Measurements from ENCODE around the gene RPS6KA5.
"Not testable (repeated sequence)": the region's sequence is repeated elsewhere in the genome, so short reads cannot be mapped to it uniquely, and the experiment has no call there.

Gene RPS6KA5

GRCh38 chr14:90829677-90830076 is 230.8 kb downstream of the RPS6KA5 start:
- FAIRE-seq, result no peak

- FAIRE-seq, result no peak
Observed at GRCh38 chr14:90828642-90829487, 231.6 kb downstream of the RPS6KA5 start.

GRCh38 chr14:90827919-90828610 is 232.4 kb downstream of the RPS6KA5 start:
- FAIRE-seq, result no peak

GRCh38 chr14:90823542-90823941 is 236.9 kb downstream of the RPS6KA5 start:
- not testable (repeated sequence) for FAIRE-seq

GRCh38 chr14:90820958-90821357 is 239.5 kb downstream of the RPS6KA5 start:
- FAIRE-seq, result no peak

- no peak for FAIRE-seq
Observed at GRCh38 chr14:90819734-90820393, 240.6 kb downstream of the RPS6KA5 start.

GRCh38 chr14:90818715-90819114 is 241.7 kb downstream of the RPS6KA5 start:
- FAIRE-seq, result no peak

GRCh38 chr14:90816681-90817436 is 243.6 kb downstream of the RPS6KA5 start:
- FAIRE-seq, result no peak

GRCh38 chr14:90815822-90816662 is 244.4 kb downstream of the RPS6KA5 start, which contains the start of gene TTC7B:
TSS of gene TTC7B (minus strand) at chr14:90816430. CDS start at chr14:90816295, 135 bp downstream.
- no peak for FAIRE-seq

- FAIRE-seq, result no peak
Observed at GRCh38 chr14:90815572-90815821, 244.9 kb downstream of the RPS6KA5 start.

GRCh38 chr14:90814806-90815571 is 245.5 kb downstream of the RPS6KA5 start:
- no peak for FAIRE-seq

GRCh38 chr14:90813442-90813841 is 247.0 kb downstream of the RPS6KA5 start:
- no peak for FAIRE-seq

- no peak for FAIRE-seq
Observed at GRCh38 chr14:90812109-90812508, 248.3 kb downstream of the RPS6KA5 start.

- no peak for FAIRE-seq
Observed at GRCh38 chr14:90811641-90812040, 248.8 kb downstream of the RPS6KA5 start.

GRCh38 chr14:90810806-90811205 is 249.6 kb downstream of the RPS6KA5 start:
- FAIRE-seq, result no peak

GRCh38 chr14:90809530-90810312 is 250.7 kb downstream of the RPS6KA5 start:
- FAIRE-seq, result no peak

- no peak for FAIRE-seq
Observed at GRCh38 chr14:90808759-90809529, 251.5 kb downstream of the RPS6KA5 start.

GRCh38 chr14:90807060-90807459 is 253.4 kb downstream of the RPS6KA5 start:
- FAIRE-seq, result no peak

All from endometrium (tissue), 2 donors.